Activated naive CD8-positive, alpha-beta T cell treated with anti-CD3 and anti-CD28 coated beads for 36 hours (primary cell): ENCODE results near the gene HTR1D. TPM values are rescaled to one million over a fixed set of nuclear protein-coding genes. Genes with fewer than 3 reads are reported as not detected.
"Not testable (repeated sequence)": the region's sequence is repeated elsewhere in the genome, so short reads cannot be mapped to it uniquely, and the experiment has no call there.

Source experiments
- DNase-seq: peaks from one replicate; pipeline ENCODE4 v3.0.0; 2021
- H3K27ac Mint-ChIP-seq: one replicate; pipeline ENCODE4 v1.8.0; 2022; ENCODE audit warnings: mild to moderate bottlenecking, moderate library complexity, mixed read lengths
- H3K27me3 Mint-ChIP-seq: one replicate; pipeline ENCODE4 v1.8.0; 2022; ENCODE audit warnings: mild to moderate bottlenecking, mixed read lengths
- H3K36me3 Mint-ChIP-seq: one replicate; pipeline ENCODE4 v1.8.0; 2021; ENCODE audit warnings: mild to moderate bottlenecking, mixed read lengths
- H3K4me1 Mint-ChIP-seq: one replicate; pipeline ENCODE4 v1.8.0; 2021; ENCODE audit warnings: mixed read lengths
- H3K4me3 Mint-ChIP-seq: one replicate; pipeline ENCODE4 v1.8.0; 2022; ENCODE audit warnings: mild to moderate bottlenecking, moderate library complexity, mixed read lengths
- H3K9me3 Mint-ChIP-seq: one replicate; pipeline ENCODE4 v1.8.0; 2022; ENCODE audit warnings: mixed read lengths
- total RNA-seq, 2 experiments: library from RNA; stranded (reverse); gene quantifications; one replicate each; pipeline ENCODE4 v1.2.3, GENCODE V29; 2021

The HTR1D gene
- total RNA-seq, 2 experiments from 2014 or later = not detected

- H3K4me1 Mint-ChIP-seq = no peaks in the 10 kb centered on the region
- H3K27ac Mint-ChIP-seq = no peak overlapping the region
- H3K27me3 Mint-ChIP-seq = peaks cover 38% of the 10 kb centered on the region
- DNase-seq = no peak
- no peaks in the 10 kb centered on the region for H3K36me3 Mint-ChIP-seq
- H3K4me3 Mint-ChIP-seq = no peak overlapping the region
- H3K9me3 Mint-ChIP-seq = peaks cover 5% of the 10 kb centered on the region
Measured at GRCh38 chr1:23224739-23225648, 7.7 kb upstream of the HTR1D start.

GRCh38 chr1:23223963-23224362, 6.7 kb upstream of the HTR1D start:
- H3K27me3 Mint-ChIP-seq = peaks cover 45% of the 10 kb centered on the region
- H3K36me3 Mint-ChIP-seq, H3K4me1 Mint-ChIP-seq, H3K27ac Mint-ChIP-seq, H3K9me3 Mint-ChIP-seq, DNase-seq, H3K4me3 Mint-ChIP-seq: not testable (repeated sequence)

GRCh38 chr1:23223490-23223951, 6.2 kb upstream of the HTR1D start:
- H3K36me3 Mint-ChIP-seq, H3K4me1 Mint-ChIP-seq, H3K4me3 Mint-ChIP-seq, DNase-seq, H3K9me3 Mint-ChIP-seq, H3K27ac Mint-ChIP-seq: not testable (repeated sequence)
- peaks cover 50% of the 10 kb centered on the region for H3K27me3 Mint-ChIP-seq

GRCh38 chr1:23222742-23223141, 5.4 kb upstream of the HTR1D start:
- no peak for DNase-seq
- Mint-ChIP-seq H3K4me3 (no peak overlapping the region), H3K27ac (no peak overlapping the region), H3K27me3 (peaks cover 58% of the 10 kb centered on the region), H3K9me3 (peaks cover 5% of the 10 kb centered on the region), H3K4me1 (no peaks in the 10 kb centered on the region), H3K36me3 (no peaks in the 10 kb centered on the region)

- H3K4me1 Mint-ChIP-seq = no peaks in the 10 kb centered on the region
- no peaks in the 10 kb centered on the region for H3K36me3 Mint-ChIP-seq
- no peak for DNase-seq
- H3K27ac Mint-ChIP-seq = no peak overlapping the region
- H3K9me3 Mint-ChIP-seq = peaks cover 5% of the 10 kb centered on the region
- H3K4me3 Mint-ChIP-seq = no peak overlapping the region
- H3K27me3 Mint-ChIP-seq = peaks cover 61% of the 10 kb centered on the region
Measured at GRCh38 chr1:23222331-23222730, 5.0 kb upstream of the HTR1D start.

- no peak overlapping the region for H3K27ac Mint-ChIP-seq
- H3K4me1 Mint-ChIP-seq = no peaks in the 10 kb centered on the region
- DNase-seq = no peak
- no peaks in the 10 kb centered on the region for H3K36me3 Mint-ChIP-seq
- peaks cover 62% of the 10 kb centered on the region for H3K27me3 Mint-ChIP-seq
- peaks cover 5% of the 10 kb centered on the region for H3K9me3 Mint-ChIP-seq
- H3K4me3 Mint-ChIP-seq = no peak overlapping the region
Measured at GRCh38 chr1:23221107-23221506, 3.8 kb upstream of the HTR1D start.

GRCh38 chr1:23216771-23217420, 406 bp downstream of the HTR1D start:
- H3K27me3 Mint-ChIP-seq = peaks cover 78% of the 10 kb centered on the region
- H3K4me3 Mint-ChIP-seq = no peak overlapping the region
- H3K4me1 Mint-ChIP-seq = no peaks in the 10 kb centered on the region
- H3K9me3 Mint-ChIP-seq = no peaks in the 10 kb centered on the region
- DNase-seq = peak; percentile 57
- no peaks in the 10 kb centered on the region for H3K36me3 Mint-ChIP-seq
- H3K27ac Mint-ChIP-seq = no peak overlapping the region

- DNase-seq = no peak
- Mint-ChIP-seq H3K4me3 (no peak overlapping the region), H3K27me3 (peaks cover 78% of the 10 kb centered on the region), H3K27ac (no peak overlapping the region), H3K4me1 (no peaks in the 10 kb centered on the region), H3K36me3 (no peaks in the 10 kb centered on the region), H3K9me3 (no peaks in the 10 kb centered on the region)
Measured at GRCh38 chr1:23215751-23216449, 1.4 kb downstream of the HTR1D start.

GRCh38 chr1:23215291-23215690, 2.0 kb downstream of the HTR1D start:
- H3K4me1 Mint-ChIP-seq = no peaks in the 10 kb centered on the region
- no peaks in the 10 kb centered on the region for H3K9me3 Mint-ChIP-seq
- no peaks in the 10 kb centered on the region for H3K36me3 Mint-ChIP-seq
- no peak for DNase-seq
- no peak overlapping the region for H3K27ac Mint-ChIP-seq
- H3K4me3 Mint-ChIP-seq = no peak overlapping the region
- H3K27me3 Mint-ChIP-seq = peaks cover 75% of the 10 kb centered on the region

- Mint-ChIP-seq H3K4me3 (no peak overlapping the region), H3K36me3 (no peaks in the 10 kb centered on the region), H3K9me3 (no peaks in the 10 kb centered on the region), H3K27me3 (peaks cover 71% of the 10 kb centered on the region), H3K27ac (no peak overlapping the region), H3K4me1 (no peaks in the 10 kb centered on the region)
- no peak for DNase-seq
Measured at GRCh38 chr1:23214640-23215039, 2.7 kb downstream of the HTR1D start.

- DNase-seq = no peak
- H3K27ac Mint-ChIP-seq = no peak overlapping the region
- H3K4me3 Mint-ChIP-seq = no peak overlapping the region
- peaks cover 48% of the 10 kb centered on the region for H3K27me3 Mint-ChIP-seq
- H3K9me3 Mint-ChIP-seq = no peaks in the 10 kb centered on the region
- H3K4me1 Mint-ChIP-seq = no peaks in the 10 kb centered on the region
- H3K36me3 Mint-ChIP-seq = no peaks in the 10 kb centered on the region
Measured at GRCh38 chr1:23211955-23212354, 5.3 kb downstream of the HTR1D start.

- no peak for DNase-seq
- no peak overlapping the region for H3K4me3 Mint-ChIP-seq
- H3K27me3 Mint-ChIP-seq = peaks cover 50% of the 10 kb centered on the region
- no peak overlapping the region for H3K27ac Mint-ChIP-seq
- H3K9me3 Mint-ChIP-seq = no peaks in the 10 kb centered on the region
- H3K4me1 Mint-ChIP-seq = no peaks in the 10 kb centered on the region
- H3K36me3 Mint-ChIP-seq = no peaks in the 10 kb centered on the region
Measured at GRCh38 chr1:23210963-23211362, 6.3 kb downstream of the HTR1D start.

- Mint-ChIP-seq H3K9me3 (no peaks in the 10 kb centered on the region), H3K27me3 (peaks cover 50% of the 10 kb centered on the region), H3K27ac (no peak overlapping the region), H3K4me3 (no peak overlapping the region), H3K4me1 (no peaks in the 10 kb centered on the region), H3K36me3 (no peaks in the 10 kb centered on the region)
- DNase-seq = no peak
Measured at GRCh38 chr1:23210351-23210785, 6.9 kb downstream of the HTR1D start.

GRCh38 chr1:23209770-23210169, 7.5 kb downstream of the HTR1D start:
- H3K36me3 Mint-ChIP-seq = no peaks in the 10 kb centered on the region
- no peak for DNase-seq
- no peak overlapping the region for H3K27ac Mint-ChIP-seq

GRCh38 chr1:23208527-23208926, 8.8 kb downstream of the HTR1D start:
- DNase-seq = no peak
- Mint-ChIP-seq H3K27ac (no peak overlapping the region), H3K9me3 (no peaks in the 10 kb centered on the region), H3K4me1 (no peaks in the 10 kb centered on the region), H3K27me3 (peaks cover 38% of the 10 kb centered on the region), H3K4me3 (no peak overlapping the region), H3K36me3 (no peaks in the 10 kb centered on the region)

More at GRCh38 chr1:23209770-23210169, 7.5 kb downstream of the HTR1D start:
- H3K4me3 Mint-ChIP-seq = no peak overlapping the region
- no peaks in the 10 kb centered on the region for H3K9me3 Mint-ChIP-seq
- no peaks in the 10 kb centered on the region for H3K4me1 Mint-ChIP-seq
- H3K27me3 Mint-ChIP-seq = peaks cover 47% of the 10 kb centered on the region
